Measurements from ENCODE around the gene GPER1. TPM values are rescaled to one million over a fixed set of nuclear protein-coding genes. Genes with fewer than 3 reads are reported as not detected.

Gene GPER1
- polyA plus RNA-seq, 2 of the 4 experiments (the other 2 are of a cell fraction), result 0.23 to 0.50 TPM

DNA sequence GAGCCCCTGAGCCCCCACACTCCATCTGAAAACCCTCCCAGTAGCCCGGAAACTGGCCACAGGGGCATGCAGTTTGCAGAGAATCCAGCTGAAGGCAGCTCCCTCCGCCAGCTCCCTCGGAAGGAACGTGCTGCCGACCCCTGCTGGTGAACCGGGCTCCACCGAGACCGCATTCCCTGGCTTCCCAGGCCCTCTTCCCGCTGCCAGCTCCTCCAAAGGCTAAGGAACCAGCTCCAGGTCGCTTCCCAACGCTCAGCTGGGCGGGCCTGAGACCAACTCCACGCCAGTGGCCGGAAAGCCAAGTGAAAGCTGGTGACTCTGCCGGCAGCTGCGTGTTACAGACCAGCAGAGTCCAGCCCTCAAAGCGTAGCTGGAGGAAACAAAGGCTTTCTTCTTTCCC is 35.8 kb downstream of the GPER1 start:
- FAIRE-seq (no peak), ATAC-seq (peak in 1 of 2 experiments; percentile 90; a peak in 3 of 6 replicates), DNase-seq (ENCODE audit: low read depth in 1 of 2, low spot score in 1 of 2) (peak; percentile 12 to 53)
- TF ChIP-seq, protein P1, sequence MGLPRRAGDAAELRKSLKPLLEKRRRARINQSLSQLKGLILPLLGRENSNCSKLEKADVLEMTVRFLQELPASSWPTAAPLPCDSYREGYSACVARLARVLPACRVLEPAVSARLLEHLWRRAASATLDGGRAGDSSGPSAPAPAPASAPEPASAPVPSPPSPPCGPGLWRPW (IDR thresholded peaks at IDR 0.05), result no peak
- TF ChIP-seq, protein P2, sequence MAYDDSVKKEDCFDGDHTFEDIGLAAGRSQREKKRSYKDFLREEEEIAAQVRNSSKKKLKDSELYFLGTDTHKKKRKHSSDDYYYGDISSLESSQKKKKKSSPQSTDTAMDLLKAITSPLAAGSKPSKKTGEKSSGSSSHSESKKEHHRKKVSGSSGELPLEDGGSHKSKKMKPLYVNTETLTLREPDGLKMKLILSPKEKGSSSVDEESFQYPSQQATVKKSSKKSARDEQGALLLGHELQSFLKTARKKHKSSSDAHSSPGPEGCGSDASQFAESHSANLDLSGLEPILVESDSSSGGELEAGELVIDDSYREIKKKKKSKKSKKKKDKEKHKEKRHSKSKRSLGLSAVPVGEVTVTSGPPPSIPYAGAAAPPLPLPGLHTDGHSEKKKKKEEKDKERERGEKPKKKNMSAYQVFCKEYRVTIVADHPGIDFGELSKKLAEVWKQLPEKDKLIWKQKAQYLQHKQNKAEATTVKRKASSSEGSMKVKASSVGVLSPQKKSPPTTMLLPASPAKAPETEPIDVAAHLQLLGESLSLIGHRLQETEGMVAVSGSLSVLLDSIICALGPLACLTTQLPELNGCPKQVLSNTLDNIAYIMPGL (CRISPR knock-in tag; IDR thresholded peaks at IDR 0.05; ENCODE audit: borderline replicate concordance), result no peak
- TF ChIP-seq, protein P3, sequence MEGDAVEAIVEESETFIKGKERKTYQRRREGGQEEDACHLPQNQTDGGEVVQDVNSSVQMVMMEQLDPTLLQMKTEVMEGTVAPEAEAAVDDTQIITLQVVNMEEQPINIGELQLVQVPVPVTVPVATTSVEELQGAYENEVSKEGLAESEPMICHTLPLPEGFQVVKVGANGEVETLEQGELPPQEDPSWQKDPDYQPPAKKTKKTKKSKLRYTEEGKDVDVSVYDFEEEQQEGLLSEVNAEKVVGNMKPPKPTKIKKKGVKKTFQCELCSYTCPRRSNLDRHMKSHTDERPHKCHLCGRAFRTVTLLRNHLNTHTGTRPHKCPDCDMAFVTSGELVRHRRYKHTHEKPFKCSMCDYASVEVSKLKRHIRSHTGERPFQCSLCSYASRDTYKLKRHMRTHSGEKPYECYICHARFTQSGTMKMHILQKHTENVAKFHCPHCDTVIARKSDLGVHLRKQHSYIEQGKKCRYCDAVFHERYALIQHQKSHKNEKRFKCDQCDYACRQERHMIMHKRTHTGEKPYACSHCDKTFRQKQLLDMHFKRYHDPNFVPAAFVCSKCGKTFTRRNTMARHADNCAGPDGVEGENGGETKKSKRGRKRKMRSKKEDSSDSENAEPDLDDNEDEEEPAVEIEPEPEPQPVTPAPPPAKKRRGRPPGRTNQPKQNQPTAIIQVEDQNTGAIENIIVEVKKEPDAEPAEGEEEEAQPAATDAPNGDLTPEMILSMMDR (IDR thresholded peaks at IDR 0.05), result 0 out of 3 replicates have a peak, but pooled peaks have one; percentile 5
- TF ChIP-seq, protein P4, sequence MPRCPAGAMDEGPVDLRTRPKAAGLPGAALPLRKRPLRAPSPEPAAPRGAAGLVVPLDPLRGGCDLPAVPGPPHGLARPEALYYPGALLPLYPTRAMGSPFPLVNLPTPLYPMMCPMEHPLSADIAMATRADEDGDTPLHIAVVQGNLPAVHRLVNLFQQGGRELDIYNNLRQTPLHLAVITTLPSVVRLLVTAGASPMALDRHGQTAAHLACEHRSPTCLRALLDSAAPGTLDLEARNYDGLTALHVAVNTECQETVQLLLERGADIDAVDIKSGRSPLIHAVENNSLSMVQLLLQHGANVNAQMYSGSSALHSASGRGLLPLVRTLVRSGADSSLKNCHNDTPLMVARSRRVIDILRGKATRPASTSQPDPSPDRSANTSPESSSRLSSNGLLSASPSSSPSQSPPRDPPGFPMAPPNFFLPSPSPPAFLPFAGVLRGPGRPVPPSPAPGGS (IDR thresholded peaks at IDR 0.05), result no peak
- no peak for TF ChIP-seq MAFK (IDR thresholded peaks at IDR 0.05; ENCODE audit: partially characterized antibody)
- no peaks in the 10 kb centered on the region for H3K9me3 ChIP-seq
- no peaks in the 10 kb centered on the region for H3K4me1 ChIP-seq
- H3K27ac ChIP-seq, result no peak overlapping the region
- no peak overlapping the region for H3K4me3 ChIP-seq
- WGBS (ENCODE audit: missing lambda C conversion rate), result 74% methylated on average over 17 of the region's 17 CpGs
- POLR2A ChIA-PET, result interaction anchor here (1.0 to 2.7 kb wide), 2 partner anchors 14 to 38 kb away, joined by 3 to 9 read pairs; a partner anchor contains a TSS
- H3K4me2 ChIP-seq, result no peak overlapping the region
- CTCF ChIA-PET, result interaction anchor here (0.6 to 4.2 kb wide), 16 partner anchors 10 to 214 kb away, joined by 3 to 21 read pairs (median 5); partner anchors contain the start of gene GPER1

DNA sequence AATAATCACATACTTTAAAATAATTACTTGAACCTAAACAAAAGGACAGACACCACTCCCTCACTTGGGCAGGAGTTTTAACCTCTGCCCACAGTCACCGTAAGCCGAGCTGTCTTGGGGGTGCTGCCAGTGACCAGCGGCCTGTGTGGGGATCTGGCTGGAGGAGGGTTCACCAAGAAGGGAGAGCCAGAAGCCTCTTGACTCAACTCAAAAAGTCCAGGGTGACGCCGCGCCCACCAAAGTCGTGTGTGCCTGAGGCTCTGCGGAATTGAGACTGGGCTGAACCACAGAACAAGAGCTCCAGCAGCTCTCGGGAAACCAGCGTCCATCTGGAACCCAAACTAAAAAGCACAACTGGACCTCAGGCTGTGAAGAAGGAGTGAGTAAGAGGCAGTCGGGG is 36.3 kb downstream of the GPER1 start:
- no peak for ATAC-seq

More for the DNA sequence above, 36.3 kb downstream of the GPER1 start:
- WGBS (ENCODE audit: missing lambda C conversion rate), result 85% methylated on average over 11 of the region's 11 CpGs
- TF ChIP-seq, protein P2 (CRISPR knock-in tag; IDR thresholded peaks at IDR 0.05; ENCODE audit: borderline replicate concordance), result no peak
- TF ChIP-seq, protein P5, sequence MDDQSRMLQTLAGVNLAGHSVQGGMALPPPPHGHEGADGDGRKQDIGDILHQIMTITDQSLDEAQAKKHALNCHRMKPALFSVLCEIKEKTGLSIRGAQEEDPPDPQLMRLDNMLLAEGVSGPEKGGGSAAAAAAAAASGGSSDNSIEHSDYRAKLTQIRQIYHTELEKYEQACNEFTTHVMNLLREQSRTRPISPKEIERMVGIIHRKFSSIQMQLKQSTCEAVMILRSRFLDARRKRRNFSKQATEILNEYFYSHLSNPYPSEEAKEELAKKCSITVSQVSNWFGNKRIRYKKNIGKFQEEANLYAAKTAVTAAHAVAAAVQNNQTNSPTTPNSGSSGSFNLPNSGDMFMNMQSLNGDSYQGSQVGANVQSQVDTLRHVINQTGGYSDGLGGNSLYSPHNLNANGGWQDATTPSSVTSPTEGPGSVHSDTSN (IDR thresholded peaks at IDR 0.05), result no peak
- TF ChIP-seq HOXA7 (CRISPR knock-in tag; IDR thresholded peaks at IDR 0.05) (no peak), RARB (CRISPR knock-in tag; IDR thresholded peaks at IDR 0.05) (no peak), FOSL2 (IDR thresholded peaks at IDR 0.05) (no peak), FOSL2 (CRISPR knock-in tag; IDR thresholded peaks at IDR 0.05) (no peak), CHD4 (IDR thresholded peaks at IDR 0.05; ENCODE audit: borderline replicate concordance) (no peak), TFCP2L1 (CRISPR knock-in tag; IDR thresholded peaks at IDR 0.05) (no peak), ZFP36 (IDR thresholded peaks at IDR 0.05; ENCODE audit: borderline replicate concordance, partially characterized antibody) (no peak), ZSCAN20 (CRISPR knock-in tag; IDR thresholded peaks at IDR 0.05) (no peak), ZNF302 (CRISPR knock-in tag; IDR thresholded peaks at IDR 0.05) (no peak), PHF8 (IDR thresholded peaks at IDR 0.05; ENCODE audit: borderline replicate concordance, low read depth) (no peak), MAFK (IDR thresholded peaks at IDR 0.05; ENCODE audit: partially characterized antibody) (no peak), MAZ (IDR thresholded peaks at IDR 0.05; ENCODE audit: borderline replicate concordance, low read depth, low read length) (no peak), NPAS2 (CRISPR knock-in tag; IDR thresholded peaks at IDR 0.05; ENCODE audit: borderline replicate concordance) (no peak), FOXS1 (CRISPR knock-in tag; IDR thresholded peaks at IDR 0.05) (no peak), ZC3H11A (IDR thresholded peaks at IDR 0.05) (no peak)
- TF ChIP-seq, protein P6, sequence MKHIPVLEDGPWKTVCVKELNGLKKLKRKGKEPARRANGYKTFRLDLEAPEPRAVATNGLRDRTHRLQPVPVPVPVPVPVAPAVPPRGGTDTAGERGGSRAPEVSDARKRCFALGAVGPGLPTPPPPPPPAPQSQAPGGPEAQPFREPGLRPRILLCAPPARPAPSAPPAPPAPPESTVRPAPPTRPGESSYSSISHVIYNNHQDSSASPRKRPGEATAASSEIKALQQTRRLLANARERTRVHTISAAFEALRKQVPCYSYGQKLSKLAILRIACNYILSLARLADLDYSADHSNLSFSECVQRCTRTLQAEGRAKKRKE (CRISPR knock-in tag; IDR thresholded peaks at IDR 0.05; ENCODE audit: low read depth), result no peak
- TF ChIP-seq, protein P7, sequence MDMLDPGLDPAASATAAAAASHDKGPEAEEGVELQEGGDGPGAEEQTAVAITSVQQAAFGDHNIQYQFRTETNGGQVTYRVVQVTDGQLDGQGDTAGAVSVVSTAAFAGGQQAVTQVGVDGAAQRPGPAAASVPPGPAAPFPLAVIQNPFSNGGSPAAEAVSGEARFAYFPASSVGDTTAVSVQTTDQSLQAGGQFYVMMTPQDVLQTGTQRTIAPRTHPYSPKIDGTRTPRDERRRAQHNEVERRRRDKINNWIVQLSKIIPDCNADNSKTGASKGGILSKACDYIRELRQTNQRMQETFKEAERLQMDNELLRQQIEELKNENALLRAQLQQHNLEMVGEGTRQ (IDR thresholded peaks at IDR 0.05), result no peak
- no peaks in the 10 kb centered on the region for H3K9me3 ChIP-seq
- FAIRE-seq, result no peak
- H3K4me3 ChIP-seq, result no peak overlapping the region
- H3K4me2 ChIP-seq, result no peak overlapping the region
- ChIA-PET POLR2A (interaction anchor here (1.0 to 2.7 kb wide), 2 partner anchors 14 to 38 kb away, joined by 3 to 9 read pairs; a partner anchor contains a TSS), CTCF (interaction anchor here (0.6 to 4.2 kb wide), 17 partner anchors 10 to 214 kb away, joined by 3 to 21 read pairs (median 5); partner anchors contain the start of gene GPER1)
- H3K4me1 ChIP-seq, result no peaks in the 10 kb centered on the region
- no peak overlapping the region for H3K27ac ChIP-seq
- DNase-seq (ENCODE audit: low read depth in 1 of 2, low spot score in 1 of 2), result no peak

Measured in A549 (cell line).